Measurements from ENCODE around the gene TRIOBP. TPM values are rescaled to one million over a fixed set of nuclear protein-coding genes. Genes with fewer than 3 reads are reported as not detected.
A peak's percentile ranks its signal among the peaks of the same experiment; 100 is the strongest.

TRIOBP gene
- total RNA-seq, 1 donor from 2014 or later, result 75.1 TPM

DNA sequence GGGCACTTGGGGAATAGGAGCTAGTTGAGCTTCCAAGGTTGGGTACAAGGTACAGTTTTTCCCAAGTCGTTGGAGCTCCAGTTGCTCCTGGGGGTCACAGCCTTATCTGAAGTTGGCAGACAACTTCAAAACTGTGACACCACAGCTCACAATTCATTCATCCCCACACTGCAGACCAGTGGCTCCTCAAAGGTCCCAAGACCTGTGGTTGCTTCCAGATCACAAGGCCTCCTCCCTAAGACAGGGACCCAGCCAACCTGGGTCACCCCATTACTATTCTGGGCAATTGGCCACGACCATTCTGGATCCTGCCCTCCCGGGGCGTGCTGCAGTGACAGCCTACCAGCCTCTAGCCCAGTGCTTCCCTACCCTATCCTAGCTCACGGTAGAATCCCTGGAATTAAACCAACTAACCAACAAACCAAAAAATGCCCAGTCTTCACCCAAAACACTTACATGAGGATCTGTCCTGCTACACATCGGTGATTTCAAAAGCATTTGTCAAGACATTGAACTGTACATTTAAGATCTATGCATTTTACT, 39.2 kb upstream of the TRIOBP start:
- DNase-seq (ENCODE audit: low read depth), result no peak
- no peak for TF ChIP-seq CTCF (conservative IDR thresholded peaks at IDR 0.05; ENCODE audit: low read depth, low read length)
- H3K4me3 ChIP-seq (ENCODE audit: low read depth, low read length), result peak overlapping the region; percentile 65

DNA sequence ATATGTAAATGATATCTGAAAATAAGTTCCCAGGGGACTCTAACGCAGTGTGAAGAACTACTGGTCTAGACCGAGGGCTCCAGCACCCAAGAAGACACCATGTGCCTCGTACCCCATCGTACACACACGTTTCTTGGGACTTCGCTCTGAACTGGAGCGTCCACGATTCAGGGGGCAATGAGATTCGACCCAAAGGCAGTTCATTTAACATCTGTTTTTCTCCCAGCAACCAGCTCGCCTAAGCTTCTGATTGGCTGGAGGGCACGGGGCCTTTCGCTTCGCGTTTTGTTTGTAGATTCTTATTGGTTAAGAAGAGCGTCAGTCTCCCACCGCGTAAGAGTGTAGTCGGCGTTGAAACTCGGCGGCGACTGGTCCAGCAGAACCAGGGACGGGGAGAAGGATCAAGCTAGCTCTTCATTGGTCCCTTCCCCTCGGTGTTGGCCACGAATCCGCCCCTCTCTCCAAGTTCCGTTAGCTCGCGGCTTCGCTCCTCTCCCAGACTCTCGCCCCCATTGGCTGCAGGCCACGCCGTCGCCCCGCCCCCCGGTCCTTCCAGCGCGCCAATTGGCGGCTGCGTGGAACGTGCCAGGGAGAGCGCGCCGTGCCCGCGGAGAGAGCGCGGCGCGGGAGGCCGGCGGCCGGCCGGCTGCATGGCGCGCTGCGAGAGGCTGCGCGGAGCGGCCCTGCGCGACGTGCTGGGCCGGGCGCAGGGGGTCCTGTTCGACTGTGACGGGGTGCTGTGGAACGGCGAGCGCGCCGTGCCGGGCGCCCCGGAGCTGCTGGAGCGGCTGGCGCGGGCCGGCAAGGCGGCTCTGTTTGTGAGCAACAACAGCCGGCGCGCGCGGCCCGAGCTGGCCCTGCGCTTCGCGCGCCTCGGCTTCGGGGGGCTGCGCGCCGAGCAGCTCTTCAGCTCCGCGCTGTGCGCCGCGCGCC, 38.4 kb upstream of the TRIOBP start, which contains the start of gene PDXP:
PDXP (plus strand) TSS at position 591 of the 933 bp plus-strand sequence; CDS start at position 651, 60 bp downstream.
- DNase-seq (ENCODE audit: low read depth), result peak; percentile 99
- H3K4me3 ChIP-seq (ENCODE audit: low read depth, low read length), result peak within 1 kb of the TSS; percentile 68
- no peak for TF ChIP-seq CTCF (conservative IDR thresholded peaks at IDR 0.05; ENCODE audit: low read depth, low read length)

DNA sequence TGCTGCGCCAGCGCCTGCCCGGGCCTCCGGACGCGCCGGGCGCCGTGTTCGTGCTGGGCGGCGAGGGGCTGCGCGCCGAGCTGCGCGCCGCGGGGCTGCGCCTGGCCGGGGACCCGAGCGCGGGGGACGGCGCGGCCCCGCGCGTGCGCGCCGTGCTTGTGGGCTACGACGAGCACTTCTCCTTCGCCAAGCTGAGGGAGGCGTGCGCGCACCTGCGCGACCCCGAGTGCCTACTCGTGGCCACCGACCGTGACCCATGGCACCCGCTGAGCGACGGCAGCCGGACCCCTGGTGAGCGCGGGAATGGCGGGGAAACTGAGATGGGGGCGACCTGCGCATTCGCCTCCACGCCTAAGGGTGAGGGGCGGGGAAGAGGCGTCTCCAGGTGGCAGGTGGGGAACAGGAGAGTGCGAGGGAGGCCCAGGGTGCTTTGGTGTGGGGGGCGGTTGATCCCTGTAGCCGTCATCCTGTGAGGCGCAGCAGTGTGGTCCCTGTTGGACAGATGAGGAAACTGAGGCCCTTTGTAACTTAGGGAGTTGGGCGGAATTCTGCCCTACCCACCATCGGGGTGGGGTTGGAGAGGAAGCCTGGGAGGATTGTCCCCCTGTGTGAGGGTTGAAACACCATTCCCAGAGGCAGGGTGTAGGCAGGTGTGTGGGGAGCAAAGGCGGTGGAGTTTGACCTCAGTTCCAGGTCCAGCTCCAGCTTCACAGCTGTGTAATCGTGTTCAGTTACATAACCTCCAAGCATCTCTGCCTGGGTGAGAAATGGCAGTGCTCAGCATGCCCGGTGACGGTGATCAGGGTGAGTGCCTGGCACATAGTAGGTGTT, 37.6 kb upstream of the TRIOBP start:
- no peak for TF ChIP-seq CTCF (conservative IDR thresholded peaks at IDR 0.05; ENCODE audit: low read depth, low read length)

DNA sequence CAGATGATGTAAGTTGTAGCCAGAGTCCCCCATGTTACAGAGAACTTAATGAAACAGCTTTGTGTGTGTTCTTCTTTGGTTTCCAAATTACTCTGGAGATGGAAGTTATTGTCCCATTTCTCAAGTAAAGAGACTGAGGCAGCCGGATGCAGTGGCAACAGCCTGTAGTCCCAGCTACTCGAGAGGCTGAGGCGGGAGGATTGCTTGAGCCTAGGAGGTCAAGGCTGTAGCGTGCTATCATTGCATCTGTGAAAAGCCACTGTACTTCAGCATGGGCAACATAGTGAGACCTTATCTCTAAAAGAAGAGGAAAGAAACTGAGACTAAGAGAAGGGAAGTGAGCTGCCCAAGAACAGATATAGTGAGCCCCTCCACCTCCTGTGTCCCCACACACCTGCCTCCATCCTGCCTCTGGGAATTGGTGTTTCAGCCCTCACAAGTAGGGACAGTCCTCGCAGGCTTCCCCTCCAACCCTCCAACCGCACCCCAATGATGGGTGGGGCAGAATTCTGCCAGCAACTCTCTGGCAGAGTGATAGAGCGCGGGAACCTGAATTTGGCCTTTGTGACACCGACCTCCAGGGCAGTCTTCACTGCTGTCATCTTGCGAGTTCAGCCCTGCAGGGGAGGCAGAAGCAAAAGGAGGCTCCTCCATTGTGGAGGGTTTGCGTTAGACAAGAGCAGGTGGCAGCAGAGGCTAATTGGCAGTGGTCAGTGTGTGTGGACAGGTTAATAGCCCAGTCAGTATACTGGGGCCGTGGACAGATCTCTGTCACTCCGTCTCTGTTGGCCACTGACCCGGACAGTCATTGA, 36.7 kb upstream of the TRIOBP start:
- no peak for DNase-seq (ENCODE audit: low read depth)
- no peak for TF ChIP-seq CTCF (conservative IDR thresholded peaks at IDR 0.05; ENCODE audit: low read depth, low read length)
- H3K4me3 ChIP-seq (ENCODE audit: low read depth, low read length), result peak overlapping the region; percentile 68

More for the DNA sequence above, 37.6 kb upstream of the TRIOBP start:
- DNase-seq (ENCODE audit: low read depth), result no peak
- H3K4me3 ChIP-seq (ENCODE audit: low read depth, low read length), result peak overlapping the region; percentile 68

GRCh38 chr22:37660709-37661045, 36.2 kb upstream of the TRIOBP start:
- H3K4me3 ChIP-seq (ENCODE audit: low read depth, low read length), result no peak overlapping the region
- no peak for DNase-seq (ENCODE audit: low read depth)
- TF ChIP-seq CTCF (conservative IDR thresholded peaks at IDR 0.05; ENCODE audit: low read depth, low read length), result no peak

All from epithelial cell of proximal tubule (primary cell).